ENCODE results near the gene GSG1L.

- TF ChIP-seq CTCF (IDR thresholded peaks at IDR 0.05; ENCODE audit: low read depth, low read length): no peak
- TF ChIP-seq MYC (IDR thresholded peaks at IDR 0.05; ENCODE audit: low read depth, low read length): no peak
Observed at GRCh38 chr16:28110479-28110878, 47.0 kb upstream of the GSG1L start.

All from NB4 (cell line).